Testis (tissue), 2 donors: ENCODE measurements around the gene TMEM171.

Experiments
- POLR2A ChIP-seq: fragments of 450-650 bp; IDR thresholded peaks from one replicate; pipeline ENCODE4 v1.6.1; 2017; ENCODE audit warnings: antibody characterized with exemption, mild to moderate bottlenecking, moderate library complexity
- TF ChIP-seq, protein P1 (sequence below), 3 experiments: fragments of 450-650 bp in 2 of 3; fragments of 200-600 bp in 1 of 3; sonication (generic) in 1 of 3; IDR thresholded peaks; one replicate each; pipeline ENCODE4 v1.5.1; 2016 to 2019; ENCODE audit warnings: antibody characterized with exemption in 3 of 3, mild to moderate bottlenecking in 2 of 3, moderate library complexity in 1 of 3

DNA sequence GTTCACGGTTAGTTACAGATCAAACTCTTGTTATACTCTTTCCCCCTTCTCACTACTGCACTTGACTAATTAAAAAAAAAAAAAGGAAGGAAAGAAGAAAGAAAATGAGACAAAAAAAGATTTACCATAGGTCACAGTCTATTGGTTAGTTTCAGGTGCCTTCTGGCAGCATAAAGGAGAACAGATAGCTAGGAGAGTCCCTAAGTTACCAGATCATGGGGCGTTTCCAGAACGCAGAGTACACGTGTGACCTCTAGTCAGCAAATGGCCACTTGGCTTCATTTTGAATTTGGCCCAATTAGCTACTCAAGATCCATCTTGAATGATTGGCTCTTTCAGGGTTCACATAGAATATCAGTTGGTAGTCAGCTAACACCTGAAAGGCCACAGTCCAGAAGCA lies 20.3 kb upstream of the TMEM171 start:
- TF ChIP-seq, protein P1, sequence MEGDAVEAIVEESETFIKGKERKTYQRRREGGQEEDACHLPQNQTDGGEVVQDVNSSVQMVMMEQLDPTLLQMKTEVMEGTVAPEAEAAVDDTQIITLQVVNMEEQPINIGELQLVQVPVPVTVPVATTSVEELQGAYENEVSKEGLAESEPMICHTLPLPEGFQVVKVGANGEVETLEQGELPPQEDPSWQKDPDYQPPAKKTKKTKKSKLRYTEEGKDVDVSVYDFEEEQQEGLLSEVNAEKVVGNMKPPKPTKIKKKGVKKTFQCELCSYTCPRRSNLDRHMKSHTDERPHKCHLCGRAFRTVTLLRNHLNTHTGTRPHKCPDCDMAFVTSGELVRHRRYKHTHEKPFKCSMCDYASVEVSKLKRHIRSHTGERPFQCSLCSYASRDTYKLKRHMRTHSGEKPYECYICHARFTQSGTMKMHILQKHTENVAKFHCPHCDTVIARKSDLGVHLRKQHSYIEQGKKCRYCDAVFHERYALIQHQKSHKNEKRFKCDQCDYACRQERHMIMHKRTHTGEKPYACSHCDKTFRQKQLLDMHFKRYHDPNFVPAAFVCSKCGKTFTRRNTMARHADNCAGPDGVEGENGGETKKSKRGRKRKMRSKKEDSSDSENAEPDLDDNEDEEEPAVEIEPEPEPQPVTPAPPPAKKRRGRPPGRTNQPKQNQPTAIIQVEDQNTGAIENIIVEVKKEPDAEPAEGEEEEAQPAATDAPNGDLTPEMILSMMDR (IDR thresholded peaks at IDR 0.05), result no peak
- no peak for TF ChIP-seq POLR2A
